PC-9 (cell line): ENCODE measurements around the gene DENND4A.

Source experiments
- EZH2 ChIP-seq: fragments of 200-600 bp; sonication (generic); IDR thresholded peaks from 2 replicates; pipeline ENCODE4 v1.8.0; 2017; ENCODE audit warnings: antibody characterized with exemption, low read depth
- TF ChIP-seq, protein P1 (sequence below): fragments of 200-600 bp; sonication (generic); conservative IDR thresholded peaks from 2 replicates; pipeline ENCODE4 v1.6.1; 2017; ENCODE audit warnings: mixed run types, antibody characterized with exemption, mild to moderate bottlenecking, moderate library complexity

DNA sequence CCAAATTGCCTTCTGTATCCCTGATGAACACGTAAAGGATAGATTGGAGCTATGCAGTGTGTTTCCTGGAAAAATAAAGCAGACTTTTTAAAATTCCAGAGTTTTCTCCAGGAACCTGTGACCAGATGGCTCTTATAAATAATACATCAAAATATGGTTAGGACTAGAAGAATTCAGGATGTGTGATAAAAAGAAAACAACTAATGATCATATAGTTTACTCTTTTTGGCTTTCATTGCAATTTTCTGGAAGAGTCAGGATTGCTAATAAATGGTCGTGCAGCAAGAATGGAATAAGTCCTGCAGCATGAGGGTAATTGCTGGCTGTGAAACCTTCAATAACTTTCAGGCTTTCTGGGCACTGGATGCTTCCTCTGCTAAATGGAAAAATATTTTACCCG is 30.2 kb upstream of the DENND4A start:
- TF ChIP-seq, protein P1, sequence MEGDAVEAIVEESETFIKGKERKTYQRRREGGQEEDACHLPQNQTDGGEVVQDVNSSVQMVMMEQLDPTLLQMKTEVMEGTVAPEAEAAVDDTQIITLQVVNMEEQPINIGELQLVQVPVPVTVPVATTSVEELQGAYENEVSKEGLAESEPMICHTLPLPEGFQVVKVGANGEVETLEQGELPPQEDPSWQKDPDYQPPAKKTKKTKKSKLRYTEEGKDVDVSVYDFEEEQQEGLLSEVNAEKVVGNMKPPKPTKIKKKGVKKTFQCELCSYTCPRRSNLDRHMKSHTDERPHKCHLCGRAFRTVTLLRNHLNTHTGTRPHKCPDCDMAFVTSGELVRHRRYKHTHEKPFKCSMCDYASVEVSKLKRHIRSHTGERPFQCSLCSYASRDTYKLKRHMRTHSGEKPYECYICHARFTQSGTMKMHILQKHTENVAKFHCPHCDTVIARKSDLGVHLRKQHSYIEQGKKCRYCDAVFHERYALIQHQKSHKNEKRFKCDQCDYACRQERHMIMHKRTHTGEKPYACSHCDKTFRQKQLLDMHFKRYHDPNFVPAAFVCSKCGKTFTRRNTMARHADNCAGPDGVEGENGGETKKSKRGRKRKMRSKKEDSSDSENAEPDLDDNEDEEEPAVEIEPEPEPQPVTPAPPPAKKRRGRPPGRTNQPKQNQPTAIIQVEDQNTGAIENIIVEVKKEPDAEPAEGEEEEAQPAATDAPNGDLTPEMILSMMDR = no peak
- no peak for TF ChIP-seq EZH2
